Fibroblast of skin of scalp (primary cell): ENCODE data around the gene CRABP2.

Experiments
- DNase-seq: peaks from one replicate; pipeline ENCODE4 v3.0.0-alpha.2; 2013

CRABP2 gene

GRCh38 chr1:156741481-156741983 lies 36.1 kb upstream of the CRABP2 start:
- no peak for DNase-seq

- DNase-seq = peak; percentile 100
Observed at GRCh38 chr1:156740741-156741480, 35.5 kb upstream of the CRABP2 start, which contains the start of gene MRPL24. Gene MRPL24, minus strand, starts transcription at chr1:156741088. Its CDS starts 2,384 bp downstream, at chr1:156738704.

GRCh38 chr1:156740237-156740740 lies 34.9 kb upstream of the CRABP2 start:
- no peak for DNase-seq

GRCh38 chr1:156738916-156739315 lies 33.5 kb upstream of the CRABP2 start:
- no peak for DNase-seq

GRCh38 chr1:156738407-156738806 lies 33.0 kb upstream of the CRABP2 start:
- DNase-seq = no peak

GRCh38 chr1:156733989-156734584 lies 28.7 kb upstream of the CRABP2 start:
- DNase-seq = no peak

GRCh38 chr1:156728599-156729462 lies 23.4 kb upstream of the CRABP2 start, which contains the start of gene ISG20L2:
Gene ISG20L2, minus strand, starts transcription at chr1:156728766. Its CDS starts 1,114 bp downstream, at chr1:156727652.
- DNase-seq = peak; percentile 98

GRCh38 chr1:156727926-156728598 lies 22.7 kb upstream of the CRABP2 start, which contains the start of gene METTL25B:
Gene METTL25B, plus strand, starts transcription at chr1:156728469. Its CDS starts 636 bp downstream, at chr1:156729105.
- DNase-seq = peak; percentile 79

- no peak for DNase-seq
Observed at GRCh38 chr1:156727492-156727891, 22.1 kb upstream of the CRABP2 start.

GRCh38 chr1:156726549-156727226 lies 21.3 kb upstream of the CRABP2 start:
- DNase-seq = peak; percentile 75

GRCh38 chr1:156725683-156726280 lies 20.4 kb upstream of the CRABP2 start:
- DNase-seq = peak; percentile 83

- DNase-seq = no peak
Observed at GRCh38 chr1:156721535-156721934, 16.2 kb upstream of the CRABP2 start.

- DNase-seq = no peak
Observed at GRCh38 chr1:156721131-156721530, 15.7 kb upstream of the CRABP2 start.

GRCh38 chr1:156717351-156717750 lies 12.0 kb upstream of the CRABP2 start:
- no peak for DNase-seq

GRCh38 chr1:156714830-156715229 lies 9.4 kb upstream of the CRABP2 start:
- no peak for DNase-seq

- DNase-seq = no peak
Observed at GRCh38 chr1:156712626-156713025, 7.2 kb upstream of the CRABP2 start.

GRCh38 chr1:156711011-156711817 lies 5.8 kb upstream of the CRABP2 start:
- no peak for DNase-seq

- DNase-seq = peak; percentile 77
Observed at GRCh38 chr1:156709757-156710489, 4.5 kb upstream of the CRABP2 start.

- DNase-seq = no peak
Observed at GRCh38 chr1:156709031-156709430, 3.6 kb upstream of the CRABP2 start.
